Activated naive CD8-positive, alpha-beta T cell treated with anti-CD3 and anti-CD28 coated beads, Interleukin-2, amount 10 ng/mL, durations not matched to agents 7 days and 5 days (primary cell): Measurements from ENCODE around the gene E2F1. TPM values are rescaled to one million over a fixed set of nuclear protein-coding genes. Genes with fewer than 3 reads are reported as not detected.

Experiments used
- total RNA-seq, 2 experiments: library from RNA; stranded (reverse); gene quantifications; one replicate each; pipeline ENCODE4 v1.2.3, GENCODE V29; 2021

Gene E2F1
- total RNA-seq, 2 experiments from 2014 or later: 62.5 to 68.4 TPM

Other genes with a start within 250 kb of the E2F1 start
- gene SNTA1, start 242.6 kb downstream of the E2F1 start, total RNA-seq: 10 to 100 TPM; 10.1 to 10.6 TPM
- 10 to 100 TPM; 27.7 to 28.4 TPM for gene CBFA2T2, start 196.3 kb downstream of the E2F1 start, total RNA-seq
- gene C20orf144, start 24.1 kb downstream of the E2F1 start, total RNA-seq: under 1 TPM; 0.39 to 0.43 TPM
- gene ACTL10, start 19.4 kb downstream of the E2F1 start, total RNA-seq: 1 to 10 TPM; 4.4 to 4.9 TPM
- gene NECAB3, start 12.0 kb downstream of the E2F1 start, total RNA-seq: 10 to 100 TPM; 36.3 to 37.7 TPM
- 10 to 100 TPM; 13.4 to 19.2 TPM for gene PXMP4, start 33.9 kb upstream of the E2F1 start, total RNA-seq
- gene ZNF341, start 45.6 kb upstream of the E2F1 start, total RNA-seq: 1 to 10 TPM; 5.1 to 5.7 TPM
- 10 to 100 TPM; 75.7 to 82.8 TPM for gene CHMP4B, start 125.0 kb upstream of the E2F1 start, total RNA-seq